ENCODE results near the gene C4orf51.

C4orf51 gene

GRCh38 chr4:145709843-145710242 is 29.9 kb downstream of the C4orf51 start:
- peak; percentile 87 for DNase-seq (ENCODE audit: low spot score)

DNA sequence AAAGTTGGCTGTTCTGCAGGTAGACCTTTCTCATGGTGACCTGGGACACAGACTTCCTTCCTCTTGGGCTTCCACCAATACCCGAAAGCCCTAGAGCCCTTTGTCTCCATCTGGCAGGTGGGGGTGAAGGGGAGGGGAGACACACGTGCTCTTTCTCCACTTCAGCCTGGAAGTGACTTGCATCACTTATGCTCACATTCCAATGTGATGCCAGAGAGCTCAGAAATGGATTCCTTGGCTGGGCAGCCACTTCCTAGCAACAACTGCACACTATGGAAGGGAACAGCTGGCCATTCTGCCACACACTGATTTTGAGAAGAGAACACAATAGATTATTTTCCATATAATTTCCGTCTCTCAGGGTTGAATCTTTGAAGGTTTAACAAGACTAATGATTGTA is 36.3 kb downstream of the C4orf51 start:
- DNase-seq (ENCODE audit: low spot score) = peak; percentile 66

DNA sequence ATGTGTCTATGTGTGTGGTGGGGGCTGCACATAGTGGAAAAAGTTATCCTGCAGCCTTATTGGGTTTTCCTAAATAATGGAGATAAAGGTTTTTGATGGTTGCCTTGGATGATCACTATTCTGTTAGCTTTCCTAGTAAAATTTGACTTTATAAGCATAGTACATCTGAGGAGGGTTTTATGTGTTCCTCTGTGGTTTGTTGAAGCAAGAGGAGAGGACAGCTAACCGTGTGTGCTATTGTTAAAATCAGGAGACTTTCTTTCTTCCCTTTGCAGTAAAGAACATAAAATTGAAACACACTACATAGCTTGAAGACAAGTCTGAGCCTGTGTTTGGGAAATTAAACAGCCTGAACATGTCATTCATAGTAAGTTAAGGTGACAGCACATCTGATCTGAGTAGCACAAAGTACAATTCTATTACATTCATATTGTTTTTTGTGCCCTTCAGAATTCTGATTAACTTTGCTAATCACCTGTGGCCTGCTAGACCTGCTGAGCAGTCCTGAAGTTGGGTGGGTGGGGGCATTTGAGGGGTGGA is 36.8 kb downstream of the C4orf51 start:
- no peak for DNase-seq (ENCODE audit: low spot score)

DNA sequence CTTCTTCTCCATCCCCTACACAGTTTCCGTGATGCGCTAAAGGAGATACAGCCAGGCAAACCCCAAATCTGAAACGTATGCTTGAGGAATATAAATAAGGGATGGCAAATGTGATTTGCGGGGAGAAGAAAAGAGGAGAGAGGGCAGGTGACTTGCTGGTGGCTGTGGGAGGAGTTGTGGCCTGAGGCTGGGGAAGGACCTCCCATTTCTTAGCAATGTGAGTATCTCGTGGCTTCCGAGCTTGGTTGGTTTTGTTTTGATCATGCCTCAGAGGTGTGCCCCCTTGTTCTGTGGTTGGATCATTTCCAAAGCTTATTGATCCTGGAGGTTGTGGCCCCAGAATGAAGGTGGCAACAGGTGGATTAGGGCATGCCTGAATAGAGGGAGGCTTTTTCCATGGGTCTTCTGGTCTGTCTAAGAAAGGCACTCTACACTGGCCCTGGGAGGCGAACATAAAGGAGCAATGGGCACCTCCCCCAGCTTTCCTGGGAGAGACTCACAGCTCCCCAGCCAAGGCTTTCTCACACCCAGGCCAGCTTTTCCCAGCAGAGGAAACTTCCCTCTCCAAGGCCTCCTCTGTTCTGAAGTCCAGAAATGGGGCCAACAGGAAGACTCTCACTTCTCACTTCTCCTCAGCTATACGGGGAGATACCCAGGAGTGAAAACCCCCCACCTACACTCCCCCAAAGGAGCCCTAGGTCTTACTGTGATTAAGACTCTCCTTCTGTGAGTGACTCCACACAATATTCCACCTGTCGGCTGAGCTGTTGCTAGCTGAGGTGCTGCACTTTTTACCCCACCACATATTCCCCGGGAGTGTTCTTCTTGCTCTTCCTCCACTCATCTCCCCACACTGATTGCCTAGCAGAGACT is 40.0 kb downstream of the C4orf51 start:
- DNase-seq (ENCODE audit: low spot score) = no peak

- no peak for DNase-seq (ENCODE audit: low spot score)
These were observed 40.7 kb downstream of the C4orf51 start for GRCh38 chr4:145720656-145721055.

DNA sequence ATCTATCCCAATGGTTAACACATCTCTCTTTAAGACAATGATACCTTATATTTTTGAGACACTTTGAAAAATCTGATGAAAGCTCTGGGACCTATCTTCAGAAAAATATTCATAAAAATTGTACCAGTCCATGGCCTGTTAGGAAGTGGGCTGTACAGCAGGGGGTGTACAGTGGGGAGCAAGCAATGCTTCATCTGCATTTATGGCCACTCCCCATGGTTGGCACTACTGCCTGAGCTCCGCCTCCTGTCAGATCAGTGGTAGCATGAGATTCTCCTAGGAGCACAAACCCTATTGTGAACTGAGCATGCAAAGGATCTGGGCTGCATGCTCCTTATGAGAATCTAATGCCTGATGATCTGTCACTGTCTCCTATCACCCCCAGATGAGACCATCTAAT is 42.6 kb downstream of the C4orf51 start:
- no peak for DNase-seq (ENCODE audit: low spot score)

DNA sequence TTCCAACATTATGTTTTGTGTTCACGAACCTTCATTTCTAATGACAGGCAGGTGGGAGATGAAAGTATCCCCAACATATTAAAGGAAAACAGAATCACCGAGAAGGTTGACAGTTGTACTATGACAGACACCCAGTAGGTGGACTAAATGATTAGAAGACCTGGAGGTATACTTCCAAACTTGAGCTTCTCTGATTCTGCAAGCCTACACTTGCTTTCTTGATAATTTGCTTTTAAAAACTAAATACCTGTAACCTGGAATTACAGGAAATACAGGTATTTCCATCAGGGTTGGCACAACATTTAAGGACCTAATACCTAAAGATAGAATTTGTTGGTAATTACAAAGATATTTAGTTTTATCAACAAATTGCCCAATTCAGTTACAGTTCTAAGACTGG is 43.4 kb downstream of the C4orf51 start:
- DNase-seq (ENCODE audit: low spot score) = no peak

GRCh38 chr4:145730026-145730425 is 50.1 kb downstream of the C4orf51 start:
- DNase-seq (ENCODE audit: low spot score) = no peak

DNA sequence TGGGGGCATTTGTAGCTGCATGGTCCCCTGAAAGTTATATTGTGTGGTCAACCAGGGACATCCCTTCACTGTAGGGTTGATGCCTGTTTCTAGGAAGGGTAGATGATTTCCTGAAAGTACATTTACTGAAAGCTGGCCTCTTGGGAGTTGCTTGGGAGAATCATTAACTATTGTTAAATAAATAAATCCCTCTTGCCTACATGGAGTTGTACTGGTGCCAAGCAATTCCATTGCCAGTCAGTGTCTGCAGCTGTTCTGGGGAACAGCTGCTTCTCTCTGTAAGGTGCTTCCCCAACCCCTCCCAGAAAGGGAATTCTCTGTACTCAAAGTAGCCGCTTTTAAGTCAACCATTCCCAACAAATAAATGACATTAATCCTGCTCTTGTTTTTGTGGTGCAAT is 51.1 kb downstream of the C4orf51 start:
- DNase-seq (ENCODE audit: low spot score) = no peak

DNA sequence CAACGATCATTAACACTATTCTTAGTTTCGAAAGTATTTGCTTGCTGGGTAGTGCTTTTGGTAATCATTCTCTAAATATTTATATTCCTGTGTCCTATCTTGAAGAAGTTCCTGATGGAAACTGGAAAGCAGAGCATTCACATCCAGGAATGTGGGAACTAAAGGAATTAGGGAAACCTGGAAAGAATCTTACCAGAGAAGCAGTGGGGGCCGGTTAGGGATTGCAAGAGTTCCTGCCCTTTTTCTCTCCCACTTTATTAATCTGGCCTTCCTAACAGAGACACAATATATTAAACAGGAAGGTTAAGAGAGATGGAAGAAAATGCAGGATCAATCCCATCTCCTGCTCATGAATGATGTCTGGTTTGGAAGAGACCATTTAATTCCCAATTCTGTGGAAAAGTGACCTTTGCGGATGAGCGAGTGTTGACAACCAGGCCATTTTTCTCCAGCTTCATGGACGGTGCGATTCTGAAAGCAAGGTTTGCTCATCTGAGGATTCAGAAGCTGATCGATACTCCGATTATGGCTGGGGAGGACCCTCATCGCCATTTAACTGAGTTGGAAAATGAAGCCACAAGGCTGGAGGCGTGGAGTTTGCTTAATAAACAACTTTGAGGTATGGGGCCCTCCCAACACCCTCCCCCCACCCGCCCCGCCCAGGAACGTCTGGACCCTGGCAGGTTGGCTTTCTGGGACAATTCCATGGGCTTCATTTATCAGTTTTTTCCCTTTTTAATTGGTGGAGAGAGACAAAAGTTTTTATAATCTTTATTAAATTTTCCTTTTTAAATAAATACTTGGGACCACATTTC is 52.3 kb downstream of the C4orf51 start:
- DNase-seq (ENCODE audit: low spot score) = no peak

DNA sequence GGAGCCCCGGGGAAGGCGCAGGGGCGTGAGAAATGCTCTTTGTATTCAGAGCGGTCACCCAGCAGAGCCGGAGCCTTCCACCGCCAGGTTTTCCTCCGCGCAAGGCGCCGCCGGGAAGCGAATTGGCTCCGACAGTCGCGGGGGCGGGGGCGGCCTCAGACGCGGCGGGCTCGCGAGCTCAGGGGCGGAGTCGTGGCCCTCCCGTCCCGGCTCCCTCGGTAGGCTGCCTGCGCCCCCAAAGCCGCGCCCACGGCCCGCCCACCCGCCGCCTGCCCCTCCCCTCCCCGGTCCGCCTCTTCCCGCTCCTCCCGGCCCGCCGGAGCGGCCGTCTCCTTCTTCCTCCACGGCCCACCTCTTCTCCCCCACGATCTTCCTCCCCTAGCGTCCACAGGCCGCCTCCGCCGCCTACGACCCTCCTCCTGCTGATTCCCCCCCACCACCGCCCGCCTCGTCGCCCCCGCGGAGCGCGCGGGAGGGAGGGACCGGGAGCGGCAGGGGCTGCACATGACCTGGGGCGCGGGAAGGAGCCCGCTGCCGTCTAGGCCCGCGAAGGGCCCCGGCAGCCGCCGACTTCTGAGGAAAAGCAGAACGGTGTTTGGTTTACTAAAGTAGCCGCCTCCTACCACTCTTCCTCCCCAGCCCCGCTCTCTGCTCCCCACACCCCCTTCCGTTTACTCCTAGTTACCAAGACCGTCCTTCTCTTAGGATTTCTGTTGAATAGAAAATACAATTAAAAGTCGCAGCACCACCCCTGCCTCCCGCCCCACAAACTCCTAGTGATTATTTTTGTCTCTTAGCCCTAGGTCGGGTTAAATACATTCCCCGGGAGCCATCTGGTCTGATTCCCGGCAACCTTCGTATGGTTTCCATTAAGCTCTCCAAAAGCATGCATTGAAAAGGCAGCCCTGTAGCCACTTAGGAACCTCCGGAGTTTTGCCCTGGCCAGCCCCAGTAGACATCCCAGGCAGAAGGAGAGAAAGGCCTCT is 53.2 kb downstream of the C4orf51 start:
- peak; percentile 96 for DNase-seq (ENCODE audit: low spot score)

- DNase-seq (ENCODE audit: low spot score) = no peak
These were observed 54.1 kb downstream of the C4orf51 start for GRCh38 chr4:145734031-145734430.

GRCh38 chr4:145734576-145735346 is 54.8 kb downstream of the C4orf51 start:
- DNase-seq (ENCODE audit: low spot score) = peak; percentile 89

- DNase-seq (ENCODE audit: low spot score) = peak; percentile 85
These were observed 55.4 kb downstream of the C4orf51 start for GRCh38 chr4:145735347-145735675.

- no peak for DNase-seq (ENCODE audit: low spot score)
These were observed 55.9 kb downstream of the C4orf51 start for GRCh38 chr4:145735827-145736226.

DNA sequence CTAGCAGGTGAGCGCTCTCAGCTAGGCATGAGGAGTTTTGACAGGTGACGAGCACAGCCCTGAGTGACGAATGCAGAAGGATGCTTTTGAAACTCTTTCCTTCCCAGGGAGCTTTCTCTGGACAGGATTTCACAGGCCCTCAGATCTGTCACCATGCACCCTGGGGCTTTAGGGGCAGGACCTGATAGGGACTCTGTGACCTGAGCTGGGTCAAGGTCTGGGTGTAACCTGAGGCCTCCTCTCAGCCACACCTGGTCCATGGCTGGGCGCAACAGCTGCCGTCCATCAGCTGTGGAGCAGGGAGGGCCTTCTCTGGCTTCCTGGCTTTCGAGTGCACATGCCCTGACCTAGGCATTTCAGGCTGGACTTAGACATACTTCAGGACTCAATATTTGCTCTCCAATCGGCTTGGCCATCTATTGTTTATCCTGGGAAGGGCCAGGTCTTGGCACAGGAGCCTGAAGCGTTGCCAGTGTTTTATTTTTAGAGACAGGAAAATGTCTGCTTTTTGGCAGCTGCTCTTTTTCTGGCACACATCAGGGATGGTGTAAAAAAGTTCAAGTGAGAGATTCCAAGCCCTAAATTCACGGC is 56.4 kb downstream of the C4orf51 start:
- DNase-seq (ENCODE audit: low spot score) = peak; percentile 35

DNA sequence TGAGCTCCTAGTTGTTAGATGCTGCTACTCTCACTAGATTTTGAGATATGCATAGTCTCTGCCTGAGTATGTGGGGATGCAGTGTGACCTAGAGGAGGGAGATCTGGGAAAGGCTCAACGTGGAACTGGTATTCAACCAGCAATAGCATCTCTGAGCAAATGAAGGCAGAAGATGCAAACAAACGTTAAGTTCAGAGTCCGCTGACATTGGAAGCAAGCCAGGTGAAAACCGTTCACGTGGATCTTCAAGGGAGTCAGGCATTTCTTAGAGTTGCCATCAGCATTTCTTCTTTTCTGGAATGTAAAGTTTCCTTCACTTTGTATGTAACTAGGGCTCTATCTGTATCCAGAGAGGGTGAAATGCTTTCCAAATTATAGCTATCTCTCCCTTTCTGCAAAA is 59.9 kb downstream of the C4orf51 start:
- DNase-seq (ENCODE audit: low spot score) = no peak

GRCh38 chr4:145740806-145741205 is 60.9 kb downstream of the C4orf51 start:
- no peak for DNase-seq (ENCODE audit: low spot score)

- DNase-seq (ENCODE audit: low spot score) = no peak
These were observed 63.7 kb downstream of the C4orf51 start for GRCh38 chr4:145743641-145744040.

DNA sequence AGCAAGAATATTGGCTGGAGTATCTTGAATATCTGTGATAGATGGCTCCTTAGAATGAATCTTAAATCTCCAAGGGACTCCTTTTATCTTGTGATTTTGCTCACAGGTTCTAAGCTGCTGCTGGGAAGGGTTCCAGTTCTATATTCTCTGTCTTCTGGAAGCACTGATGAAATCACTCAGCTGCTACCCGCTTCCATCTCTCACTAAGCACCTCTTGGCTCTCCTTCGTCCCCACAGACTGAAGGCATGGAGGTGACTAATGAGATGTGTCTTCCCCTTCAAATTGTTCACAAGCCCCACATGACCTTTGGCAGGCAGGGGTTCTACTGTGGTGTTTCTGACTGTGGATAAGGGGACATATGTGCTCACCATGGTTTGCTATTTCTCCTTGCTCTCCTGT is 75.9 kb downstream of the C4orf51 start:
- no peak for DNase-seq (ENCODE audit: low spot score)

DNA sequence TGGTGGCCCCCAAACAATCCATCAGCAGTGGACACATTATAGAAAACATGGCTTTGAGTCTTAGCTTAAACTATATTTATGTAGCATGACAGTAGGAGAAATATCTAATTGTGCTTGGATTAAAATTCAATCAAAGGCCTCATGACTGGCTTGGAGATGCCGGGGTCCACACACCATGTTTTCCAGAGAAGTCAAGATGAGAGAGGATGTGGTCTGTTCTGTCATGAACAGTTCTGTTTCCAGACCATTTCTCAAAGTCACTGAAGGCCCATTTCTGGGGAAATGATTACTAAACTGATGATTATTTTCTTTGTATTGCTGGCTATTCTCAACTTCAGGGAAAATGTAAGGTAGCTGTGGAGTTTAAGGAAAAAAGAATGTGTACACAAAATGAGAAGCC is 76.3 kb downstream of the C4orf51 start:
- DNase-seq (ENCODE audit: low spot score) = no peak

Data from AG20443 (cell line).